ENCODE results near the gene PLEKHG1.

PLEKHG1 gene

DNA sequence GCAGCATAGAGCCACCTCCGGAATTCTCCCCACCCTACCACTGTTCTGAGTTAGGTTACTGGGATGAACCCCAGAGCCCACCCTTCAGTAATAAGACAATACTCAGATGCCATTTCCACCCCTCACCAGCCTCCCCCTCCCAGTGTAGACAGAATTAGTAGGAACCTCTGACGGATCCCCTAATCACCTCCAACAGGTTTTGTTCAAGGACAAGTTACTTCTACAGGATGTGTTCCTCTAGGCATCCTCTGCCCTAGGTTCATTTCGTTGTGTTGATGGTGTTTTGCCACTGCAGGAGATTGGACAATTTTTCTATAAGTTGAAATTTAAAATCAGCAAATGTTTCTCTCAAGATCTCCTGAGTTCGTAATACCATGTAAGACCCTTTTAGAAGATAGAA lies 22.8 kb downstream of the PLEKHG1 start:
- DNase-seq: no peak

DNA sequence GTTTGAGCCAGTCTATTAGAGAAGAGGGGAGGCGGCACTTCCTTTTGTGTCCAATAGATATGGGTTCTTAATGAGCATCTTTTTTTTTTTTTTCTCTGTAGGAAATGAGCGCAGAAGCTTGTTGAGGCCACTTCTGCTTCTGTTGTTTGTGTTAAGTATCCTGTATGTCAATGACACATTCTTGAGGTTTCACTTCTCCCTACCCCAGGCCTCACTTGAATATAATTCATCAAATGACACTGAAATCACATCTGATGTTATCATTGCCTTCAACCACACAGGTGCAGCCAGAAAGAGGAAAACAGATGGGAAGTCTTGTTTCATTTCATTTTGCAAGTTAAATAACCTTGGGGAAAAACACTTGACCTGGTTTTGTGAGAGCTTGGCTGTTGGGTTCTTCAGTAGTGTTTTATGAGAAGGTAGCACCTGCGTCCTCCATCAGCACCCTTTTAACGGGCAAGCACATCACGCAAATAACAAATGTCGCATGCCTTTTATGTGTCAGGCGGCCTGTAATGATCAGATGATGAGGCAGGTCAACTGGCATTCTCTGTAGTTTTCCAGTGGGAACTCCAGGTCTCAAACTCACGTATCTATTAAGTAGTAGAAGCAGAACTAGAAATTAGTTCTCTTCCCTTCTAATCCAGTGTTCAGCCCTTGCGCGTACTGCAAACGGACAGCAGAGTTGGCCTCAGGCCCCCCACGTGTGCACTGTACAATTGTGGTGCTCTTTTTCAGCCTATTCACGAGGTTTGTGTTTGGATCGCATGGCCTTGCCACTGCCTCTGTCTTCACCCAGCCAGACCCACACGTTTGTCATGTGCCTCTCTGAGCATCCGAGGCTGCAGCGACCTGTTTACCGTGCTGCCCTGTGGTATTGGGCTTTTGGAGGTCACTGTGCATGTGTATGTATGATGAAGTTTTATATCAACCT lies 23.5 kb downstream of the PLEKHG1 start:
- no peak for DNase-seq

GRCh38 chr6:150624191-150624590 lies 24.5 kb downstream of the PLEKHG1 start:
- DNase-seq: no peak

DNA sequence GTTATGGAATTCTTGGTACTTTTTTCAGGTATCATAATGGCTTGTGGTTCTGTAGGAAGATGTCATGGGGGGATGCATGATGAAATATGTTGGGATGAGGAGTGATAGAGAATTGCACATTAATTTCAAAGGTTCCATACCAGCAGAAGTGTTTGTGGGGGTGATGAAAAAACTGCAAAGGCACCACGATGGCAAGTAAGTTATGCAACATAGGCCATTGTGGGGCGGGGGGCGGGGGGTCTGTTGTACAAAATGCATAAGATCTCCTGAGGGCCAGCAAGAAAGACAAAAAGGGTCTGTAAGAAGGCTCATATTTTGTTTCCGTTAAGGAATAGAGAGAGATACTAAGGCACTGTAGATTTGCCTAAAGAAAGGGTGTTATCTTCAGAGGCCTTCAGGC lies 26.2 kb downstream of the PLEKHG1 start:
- DNase-seq: no peak

GRCh38 chr6:150627154-150627553 lies 27.5 kb downstream of the PLEKHG1 start:
- no peak for DNase-seq

DNA sequence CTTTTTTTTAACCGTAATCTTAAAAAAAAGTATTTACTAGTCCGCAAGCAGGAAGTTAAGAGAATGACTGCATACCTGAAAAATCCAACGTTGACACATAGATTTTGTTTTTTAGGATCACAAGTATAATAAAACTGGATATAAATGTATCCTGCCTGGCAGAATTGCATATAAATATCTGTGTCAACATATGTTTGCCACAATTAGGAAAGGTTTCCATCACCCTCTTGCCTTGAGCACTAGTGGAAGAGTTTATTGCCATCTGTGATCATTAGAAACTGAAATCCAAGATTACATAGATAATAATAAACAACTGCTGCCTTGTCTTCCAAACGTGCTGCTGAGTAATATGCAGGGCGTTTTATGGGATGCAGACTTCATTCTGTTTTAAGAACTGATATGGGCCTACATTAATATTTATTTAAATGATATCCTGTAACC lies 27.9 kb downstream of the PLEKHG1 start:
- no peak for DNase-seq

- DNase-seq: no peak
Observed at GRCh38 chr6:150628908-150629307, 29.2 kb downstream of the PLEKHG1 start.

DNA sequence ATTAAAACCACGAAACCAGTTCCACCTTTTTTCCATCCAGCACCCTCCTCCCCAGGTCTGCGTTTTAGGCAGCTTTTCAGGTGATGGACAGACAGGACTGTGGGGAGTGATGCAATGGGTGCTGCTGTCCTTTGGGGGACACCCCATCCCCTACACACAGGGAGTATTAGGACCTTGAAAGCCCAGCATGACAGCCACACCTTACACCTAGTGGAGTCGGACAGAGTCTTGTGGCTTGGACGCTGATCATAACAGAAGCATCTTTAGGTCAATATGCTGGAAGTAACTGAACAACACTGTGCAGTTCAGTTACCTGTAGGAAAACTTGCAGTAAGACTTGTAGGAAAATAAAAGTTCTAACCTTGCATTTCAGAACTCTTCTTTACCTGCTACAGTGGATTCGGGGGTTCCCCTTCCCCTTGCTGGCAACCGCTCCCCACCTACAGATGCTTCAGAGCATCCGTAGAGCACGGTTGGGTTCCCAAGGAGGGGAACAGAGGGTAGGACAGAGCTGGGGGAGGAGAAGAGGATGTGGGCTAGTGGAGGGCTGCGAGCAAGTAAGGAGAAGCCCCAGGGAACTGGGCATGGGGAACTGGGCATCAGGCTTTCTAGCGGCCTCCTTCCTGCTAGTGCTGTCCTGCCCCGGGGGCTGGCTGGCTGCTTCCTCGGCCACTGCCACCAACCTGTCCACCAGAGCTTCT lies 31.7 kb downstream of the PLEKHG1 start:
- DNase-seq: no peak

DNA sequence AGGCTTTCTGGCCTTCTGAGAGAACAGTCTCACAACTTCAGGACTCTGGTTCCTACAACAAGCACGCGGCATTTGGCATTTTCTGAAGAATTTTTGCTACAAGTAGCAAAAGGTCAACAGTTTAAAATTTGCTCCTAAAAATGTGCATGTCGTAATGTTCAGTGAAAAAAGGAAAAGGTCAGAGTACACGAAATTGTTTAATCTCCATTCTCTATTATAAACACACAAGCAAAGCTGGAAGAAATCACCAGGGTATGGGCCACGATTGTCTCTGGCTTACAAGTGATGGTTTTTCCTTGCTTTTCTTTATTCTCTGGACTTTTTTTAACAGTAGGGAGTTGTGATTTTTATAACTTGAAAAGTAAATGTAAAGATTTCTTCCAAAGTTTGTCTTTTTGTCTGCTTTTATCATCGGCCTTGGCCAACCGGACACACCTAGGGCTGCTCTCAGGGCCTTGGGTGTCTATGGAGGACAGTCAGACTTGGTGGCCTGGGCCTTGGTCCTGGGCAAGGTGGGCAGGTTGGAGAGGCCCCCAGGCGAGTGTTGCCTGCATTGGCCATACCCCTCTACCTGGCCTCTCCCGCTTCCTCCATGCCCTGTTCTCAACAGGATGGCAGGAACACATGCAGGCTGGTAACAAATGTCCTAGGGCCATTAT lies 32.4 kb downstream of the PLEKHG1 start:
- DNase-seq: no peak

DNA sequence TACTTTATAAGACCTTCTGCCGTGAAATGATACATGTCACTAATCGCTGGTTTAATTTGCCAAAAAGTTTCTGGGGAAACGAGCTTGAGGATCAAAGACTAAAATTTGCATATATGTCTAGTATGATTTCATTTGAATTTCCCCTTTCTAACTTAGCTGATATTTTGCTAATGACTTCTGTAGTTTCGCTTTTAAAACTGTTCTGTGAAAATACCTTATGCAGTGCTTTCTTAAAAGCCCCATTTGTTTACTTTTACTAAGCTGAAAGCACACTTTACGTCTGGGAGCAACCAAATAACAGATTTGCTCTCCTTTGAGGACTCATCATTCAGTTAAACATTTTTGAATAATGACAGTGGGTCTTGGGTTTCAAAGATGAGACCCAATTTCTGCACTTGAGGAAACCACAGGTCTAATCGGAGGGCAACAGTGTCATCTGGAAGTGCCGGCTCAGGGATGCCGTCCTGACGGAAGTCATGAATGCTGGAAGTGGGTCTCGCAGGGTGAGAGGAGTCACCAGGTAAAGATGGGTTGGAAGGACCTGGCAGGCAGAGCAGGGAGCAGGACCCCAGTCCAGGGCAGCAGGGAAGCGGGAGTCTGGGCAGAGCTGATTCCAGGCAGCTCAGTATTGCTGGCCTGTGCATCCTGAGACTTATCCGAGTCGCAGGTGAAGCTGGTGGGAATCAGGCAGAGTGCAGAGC lies 33.2 kb downstream of the PLEKHG1 start:
- DNase-seq: no peak

DNA sequence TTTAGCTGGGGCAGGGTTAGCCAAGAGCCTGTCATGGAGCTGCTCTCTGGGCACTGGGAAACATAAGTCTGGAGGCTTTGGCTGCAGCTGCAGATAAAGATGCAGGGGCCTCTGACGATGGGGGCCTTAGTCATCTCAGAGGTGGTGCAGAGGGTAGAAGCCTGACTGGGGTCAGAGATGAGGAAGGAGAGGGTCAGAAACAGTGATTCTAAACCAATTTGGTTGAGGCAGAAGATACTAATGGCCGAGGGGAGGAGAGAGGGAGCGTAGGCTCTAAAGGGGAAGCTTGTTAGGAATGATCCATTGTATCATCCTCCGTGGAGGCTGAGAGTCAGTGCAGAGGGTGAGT lies 33.8 kb downstream of the PLEKHG1 start:
- DNase-seq: no peak

- DNase-seq: no peak
Observed at GRCh38 chr6:150634176-150634963, 34.7 kb downstream of the PLEKHG1 start.

GRCh38 chr6:150634964-150635292 lies 35.2 kb downstream of the PLEKHG1 start:
- no peak for DNase-seq

- no peak for DNase-seq
Observed at GRCh38 chr6:150635906-150636514, 36.3 kb downstream of the PLEKHG1 start.

DNA sequence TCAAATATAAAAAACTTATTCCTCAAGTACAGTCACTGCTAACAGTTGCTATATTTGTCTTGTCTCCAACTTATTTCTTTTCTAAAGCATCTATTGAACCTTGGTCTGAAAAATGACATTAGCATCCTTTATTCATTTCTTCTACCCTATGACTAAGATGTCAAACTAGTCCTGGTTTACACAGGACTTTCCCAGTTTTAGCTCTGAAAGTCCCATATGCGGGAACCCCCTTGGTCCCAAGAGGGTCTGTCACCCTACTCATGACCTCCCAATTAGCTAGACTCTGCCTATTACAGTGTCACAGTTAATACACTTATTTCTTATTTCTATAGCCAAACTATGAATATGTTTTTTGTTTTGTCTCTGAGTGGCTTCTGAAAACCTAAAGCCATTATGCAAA lies 37.1 kb downstream of the PLEKHG1 start:
- no peak for DNase-seq

DNA sequence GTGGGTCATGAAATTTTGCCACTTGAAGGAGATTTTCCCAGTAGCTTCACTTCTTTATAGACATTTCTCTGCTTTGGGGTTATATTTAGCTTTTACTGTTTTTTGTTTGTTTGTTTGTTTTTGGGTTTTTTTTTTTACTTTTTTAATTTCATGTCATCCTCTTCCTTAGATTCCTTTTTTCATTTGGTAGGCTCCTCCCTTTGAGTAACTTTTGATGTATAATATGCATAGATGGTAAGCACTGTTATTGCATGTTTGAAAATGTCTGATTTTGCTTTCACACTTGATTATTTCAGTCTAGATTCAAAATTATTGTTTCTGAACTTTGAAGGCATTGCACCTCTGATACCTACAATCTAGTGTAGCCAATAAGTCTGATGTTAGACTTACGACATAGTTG lies 37.6 kb downstream of the PLEKHG1 start:
- DNase-seq: no peak

- no peak for DNase-seq
Observed at GRCh38 chr6:150638267-150638666, 38.6 kb downstream of the PLEKHG1 start.

GRCh38 chr6:150638765-150639164 lies 39.1 kb downstream of the PLEKHG1 start:
- no peak for DNase-seq

DNA sequence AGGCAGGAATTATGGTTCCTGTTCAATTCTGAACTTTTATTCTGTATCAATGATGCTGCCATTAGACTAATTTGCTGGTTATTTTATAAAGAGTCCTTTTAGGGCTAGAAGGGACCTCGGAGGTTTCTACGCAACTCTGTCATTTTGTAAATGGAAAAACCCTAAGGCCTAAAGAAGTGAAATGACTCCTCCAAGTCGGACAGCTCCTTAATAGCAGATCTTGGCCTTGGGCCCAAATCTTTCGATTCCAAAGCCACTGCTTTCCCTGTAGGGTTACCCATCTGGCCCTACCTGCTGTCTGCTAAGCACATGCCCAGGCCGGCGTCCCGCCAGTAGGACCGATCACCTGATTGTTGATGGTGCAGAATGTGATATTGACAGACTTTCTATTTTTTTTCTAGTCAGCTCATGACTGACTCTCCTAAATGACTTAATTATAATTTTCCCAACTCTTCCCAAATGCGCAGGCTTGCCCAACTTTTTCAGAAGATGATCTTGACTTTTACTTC lies 40.2 kb downstream of the PLEKHG1 start:
- no peak for DNase-seq

- no peak for DNase-seq
Observed at GRCh38 chr6:150640556-150641209, 41.0 kb downstream of the PLEKHG1 start.
